DMS153 treated with DMSO at 0.1 percent for 48 hours (cell line): Measurements from ENCODE around the gene RAB3GAP1.

Experiments used
- DNase-seq: peaks from one replicate; lab custom pipeline; 2025; ENCODE audit not compliant: unreplicated experiment; lab: John Stamatoyannopoulos, UW

The RAB3GAP1 gene

GRCh38 chr2:135162377-135162776 lies 110.3 kb downstream of the RAB3GAP1 start:
- no peak for DNase-seq

GRCh38 chr2:135162786-135163185 lies 110.7 kb downstream of the RAB3GAP1 start:
- no peak for DNase-seq

GRCh38 chr2:135163306-135163705 lies 111.2 kb downstream of the RAB3GAP1 start:
- no peak for DNase-seq

- DNase-seq, result no peak
Observed at GRCh38 chr2:135163901-135164300, 111.8 kb downstream of the RAB3GAP1 start.

GRCh38 chr2:135164431-135164830 lies 112.3 kb downstream of the RAB3GAP1 start:
- DNase-seq, result no peak

- DNase-seq, result no peak
Observed at GRCh38 chr2:135167273-135167672, 115.2 kb downstream of the RAB3GAP1 start.

GRCh38 chr2:135168204-135168856 lies 116.2 kb downstream of the RAB3GAP1 start:
- DNase-seq, result no peak

- DNase-seq, result no peak
Observed at GRCh38 chr2:135169900-135170753, 118.0 kb downstream of the RAB3GAP1 start.

- DNase-seq, result no peak
Observed at GRCh38 chr2:135174049-135174809, 122.1 kb downstream of the RAB3GAP1 start.

GRCh38 chr2:135174810-135175093 lies 122.7 kb downstream of the RAB3GAP1 start:
- no peak for DNase-seq

- DNase-seq, result peak; percentile 2
Observed at GRCh38 chr2:135175177-135175576, 123.1 kb downstream of the RAB3GAP1 start.

- DNase-seq, result no peak
Observed at GRCh38 chr2:135179689-135180088, 127.6 kb downstream of the RAB3GAP1 start.

- DNase-seq, result no peak
Observed at GRCh38 chr2:135182190-135182589, 130.1 kb downstream of the RAB3GAP1 start.

- no peak for DNase-seq
Observed at GRCh38 chr2:135182601-135183000, 130.5 kb downstream of the RAB3GAP1 start.

- DNase-seq, result no peak
Observed at GRCh38 chr2:135183822-135184221, 131.7 kb downstream of the RAB3GAP1 start.

- no peak for DNase-seq
Observed at GRCh38 chr2:135186054-135186453, 134.0 kb downstream of the RAB3GAP1 start.

GRCh38 chr2:135187270-135187669 lies 135.2 kb downstream of the RAB3GAP1 start:
- no peak for DNase-seq

- DNase-seq, result no peak
Observed at GRCh38 chr2:135189148-135189547, 137.1 kb downstream of the RAB3GAP1 start.

GRCh38 chr2:135190799-135191198 lies 138.7 kb downstream of the RAB3GAP1 start:
- DNase-seq, result no peak

- no peak for DNase-seq
Observed at GRCh38 chr2:135198481-135198880, 146.4 kb downstream of the RAB3GAP1 start.

- DNase-seq, result no peak
Observed at GRCh38 chr2:135202751-135203150, 150.7 kb downstream of the RAB3GAP1 start.

- DNase-seq, result no peak
Observed at GRCh38 chr2:135203944-135204343, 151.9 kb downstream of the RAB3GAP1 start.
